ENCODE data around the gene ATAD3C. TPM values are rescaled to one million over a fixed set of nuclear protein-coding genes. Genes with fewer than 3 reads are reported as not detected.
"Not testable (repeated sequence)": the region's sequence is repeated elsewhere in the genome, so short reads cannot be mapped to it uniquely, and the experiment has no call there.

Gene ATAD3C
- total RNA-seq, 2 donors from 2014 or later = 0.14 to 0.83 TPM

DNA sequence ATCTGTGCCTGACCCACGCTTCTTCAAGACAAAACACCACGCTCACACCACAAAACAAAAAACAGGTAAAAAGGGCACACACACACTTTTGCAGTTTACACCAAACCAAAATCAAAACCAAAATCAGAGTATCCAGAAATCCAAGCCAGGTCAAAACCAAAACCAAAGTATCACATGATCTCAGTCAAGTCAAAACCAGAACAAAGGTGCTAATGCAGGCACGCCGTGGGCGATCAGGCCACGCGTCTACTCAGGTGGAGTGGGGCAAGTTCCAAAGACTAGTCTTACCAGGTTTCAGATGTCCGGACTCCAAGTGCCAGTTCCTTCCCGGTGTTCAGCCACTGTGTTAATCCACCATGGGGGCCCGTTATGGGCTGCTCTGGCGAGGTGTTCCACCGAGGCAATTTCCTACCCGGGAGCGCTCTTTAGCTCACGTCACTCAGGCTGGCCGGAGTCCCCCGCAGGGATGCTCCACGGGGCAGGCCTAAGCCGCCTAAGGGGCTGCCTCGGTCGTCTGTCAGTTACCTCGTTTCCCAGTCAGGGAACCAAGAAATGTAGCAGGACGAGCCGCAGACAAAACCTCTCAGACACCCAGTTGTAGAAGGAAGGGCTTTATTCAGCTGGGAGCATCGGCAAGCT lies 31.5 kb upstream of the ATAD3C start:
- intact Hi-C loops (cut with DNase I); DNase-seq (ENCODE audit: low spot score): not testable (repeated sequence)

DNA sequence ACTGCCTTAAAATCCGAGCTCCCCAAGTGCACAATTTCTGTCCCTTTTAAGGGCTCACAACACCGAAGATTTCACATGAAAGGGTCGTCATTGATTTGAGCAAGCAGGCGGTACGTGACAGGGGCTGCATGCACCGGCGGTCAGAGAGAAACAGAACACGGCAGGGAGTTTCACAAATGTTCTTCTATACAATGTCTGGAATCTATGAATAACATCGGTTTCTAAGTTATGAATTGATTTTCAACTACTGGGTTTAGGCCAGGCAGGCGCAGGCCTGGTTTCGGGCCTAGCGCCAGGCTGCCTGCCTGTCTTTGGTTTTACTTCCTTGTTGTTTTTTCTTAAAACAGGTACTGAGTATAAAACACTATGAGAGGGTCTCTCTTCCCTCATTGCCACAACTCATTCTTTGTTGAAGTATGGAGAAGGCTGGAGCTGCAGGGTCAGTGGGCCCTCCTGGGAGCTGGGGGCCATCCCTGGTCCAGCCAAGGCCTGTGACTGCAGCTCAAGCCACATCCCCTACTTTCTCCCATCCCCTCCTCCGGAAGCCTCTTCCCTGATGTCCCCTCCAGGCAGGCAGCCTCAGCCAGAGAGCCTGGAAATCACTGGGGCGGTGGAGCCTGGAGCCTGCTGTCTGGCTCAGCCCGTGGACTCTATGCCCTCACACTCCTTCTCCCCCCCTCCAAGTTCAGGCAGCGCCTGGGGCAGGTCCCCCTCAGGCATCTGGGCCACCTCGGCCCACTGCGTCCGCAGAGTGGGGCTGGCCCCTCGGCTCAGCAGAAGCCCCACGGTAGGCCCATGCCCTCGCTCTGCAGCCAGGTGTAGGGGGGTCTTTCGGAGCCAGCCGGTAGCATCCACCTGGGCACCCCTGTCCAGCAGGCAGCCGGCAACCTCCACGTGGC lies 30.8 kb upstream of the ATAD3C start:
- no peak for DNase-seq (ENCODE audit: low spot score)
- intact Hi-C loops (cut with DNase I) = no loop called here

GRCh38 chr1:1419363-1419812 lies 30.1 kb upstream of the ATAD3C start:
- DNase-seq (ENCODE audit: low spot score) = no peak
- intact Hi-C loops (cut with DNase I) = no loop called here

DNA sequence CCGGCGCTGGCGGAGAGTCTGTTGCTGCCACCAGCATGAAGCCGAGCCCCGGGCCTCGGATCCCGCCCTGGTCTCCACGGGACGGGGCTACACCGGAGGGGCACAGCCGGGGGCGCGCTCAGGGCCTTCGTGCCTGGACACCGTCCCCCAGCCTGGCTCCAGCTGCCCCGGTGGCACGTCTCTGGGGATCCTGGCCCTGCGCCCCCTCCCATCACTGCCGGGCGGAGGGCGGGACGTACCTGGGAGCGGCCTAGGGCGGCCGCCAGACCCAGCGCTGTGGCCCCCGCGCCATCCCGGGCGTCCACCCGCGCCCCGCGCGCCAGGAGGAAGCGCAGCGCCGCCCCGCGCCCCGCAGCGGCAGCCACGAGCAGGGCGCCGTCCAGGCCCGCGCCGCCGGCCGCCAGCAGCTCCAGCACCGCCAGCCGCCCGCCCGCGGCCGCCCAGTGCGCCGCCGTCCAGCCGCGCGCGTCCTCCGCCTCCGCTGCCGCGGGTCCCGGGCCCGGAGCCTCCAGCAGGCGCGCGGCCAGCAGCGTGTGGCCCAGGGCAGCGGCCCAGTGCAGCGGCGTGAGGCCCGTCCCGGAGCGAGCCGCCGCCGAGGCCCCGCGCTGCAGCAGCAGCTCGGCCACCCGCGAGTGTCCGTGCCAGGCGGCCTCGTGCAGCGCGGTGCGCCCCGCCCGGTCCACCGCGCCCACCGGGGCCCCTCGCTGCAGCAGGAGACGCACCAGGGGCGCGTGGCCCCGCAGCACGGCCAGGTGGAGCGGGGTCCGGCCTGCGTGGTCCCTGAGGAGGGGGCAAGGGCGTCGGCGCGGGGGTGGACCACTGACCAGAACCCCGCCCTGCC lies 29.5 kb upstream of the ATAD3C start:
- DNase-seq (ENCODE audit: low spot score) = no peak
- intact Hi-C loops (cut with DNase I) = no loop called here

GRCh38 chr1:1420654-1421141 lies 28.8 kb upstream of the ATAD3C start:
- DNase-seq (ENCODE audit: low spot score) = peak; percentile 60
- intact Hi-C loops (cut with DNase I) = no loop called here

GRCh38 chr1:1421147-1421906 lies 28.2 kb upstream of the ATAD3C start, which contains the start of gene ANKRD65:
Gene ANKRD65, minus strand, starts transcription at chr1:1421276. Its CDS starts 271 bp downstream, at chr1:1421005.
- intact Hi-C loops (cut with DNase I) = no loop called here
- no peak for DNase-seq (ENCODE audit: low spot score)

DNA sequence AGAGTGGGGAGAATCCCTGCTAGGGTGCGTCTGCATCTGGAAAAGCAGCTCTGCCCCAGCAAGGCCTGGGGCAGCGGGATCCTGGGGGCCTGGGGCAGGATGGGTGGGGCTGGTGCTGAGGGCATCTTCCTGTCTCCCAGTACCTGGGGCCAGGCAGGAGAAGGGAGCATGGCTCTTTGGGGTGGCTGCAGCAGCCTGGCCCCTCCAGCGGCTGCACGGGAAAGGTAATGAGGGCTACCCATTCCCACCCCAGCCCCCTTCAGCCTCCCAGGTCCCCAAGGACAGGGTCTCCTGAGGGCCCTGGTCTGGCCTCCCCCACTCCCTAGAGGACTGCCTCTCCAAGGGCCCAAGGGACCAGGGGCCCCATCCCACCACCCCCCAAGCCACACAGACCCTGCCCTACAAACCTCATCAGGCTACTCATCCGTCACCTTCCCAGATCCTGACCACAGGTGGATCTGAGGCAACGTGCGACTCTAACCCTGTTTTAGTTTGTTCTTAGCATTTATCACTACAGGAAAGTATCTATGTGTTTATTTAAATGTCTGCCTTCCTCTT lies 27.5 kb upstream of the ATAD3C start:
- intact Hi-C loops (cut with DNase I) = no loop called here

GRCh38 chr1:1422465-1423244 lies 26.8 kb upstream of the ATAD3C start:
- no peak for DNase-seq (ENCODE audit: low spot score)
- intact Hi-C loops (cut with DNase I) = no loop called here

More for the DNA sequence above, 27.5 kb upstream of the ATAD3C start:
- no peak for DNase-seq (ENCODE audit: low spot score)

DNA sequence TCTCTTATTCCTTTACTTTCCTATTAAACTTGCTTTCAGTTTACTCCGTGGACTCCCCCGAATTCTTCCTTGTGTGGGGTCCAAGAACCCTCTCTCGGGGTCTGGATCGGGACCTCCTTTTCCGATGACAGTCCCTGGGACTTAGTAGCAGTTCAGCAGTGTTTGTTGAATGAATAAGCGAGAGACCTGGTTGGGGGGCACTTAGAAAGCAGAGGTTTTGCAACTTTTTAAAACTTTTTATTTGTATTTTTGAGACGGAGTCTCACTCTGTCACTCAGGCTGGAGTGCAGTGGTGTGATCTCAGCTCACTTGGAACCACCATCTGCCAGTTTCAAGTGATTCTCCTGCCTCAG lies 26.3 kb upstream of the ATAD3C start:
- DNase-seq (ENCODE audit: low spot score) = no peak
- intact Hi-C loops (cut with DNase I) = no loop called here

DNA sequence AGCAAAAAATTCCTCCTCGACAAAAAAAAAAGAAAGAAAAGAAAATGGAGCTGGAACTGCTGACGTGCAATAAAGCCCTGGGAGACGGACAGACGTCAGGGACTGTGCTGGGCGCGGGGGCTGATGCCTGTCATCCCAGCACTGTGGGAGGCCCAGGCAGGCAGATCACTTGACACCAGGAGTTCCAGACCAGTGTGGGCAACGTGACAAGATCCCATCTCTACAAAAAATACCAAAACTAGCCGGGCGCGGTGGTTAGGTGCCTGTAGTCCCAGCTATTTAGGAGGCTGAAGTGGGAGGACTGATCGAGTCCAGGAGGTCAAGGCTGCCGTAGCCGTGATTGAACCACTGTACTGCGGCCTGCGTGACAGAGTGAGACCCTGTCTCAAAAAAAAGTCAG lies 24.8 kb upstream of the ATAD3C start:
- no peak for DNase-seq (ENCODE audit: low spot score)

GRCh38 chr1:1425426-1425752 lies 24.1 kb upstream of the ATAD3C start:
- intact Hi-C loops (cut with DNase I) = no loop called here
- no peak for DNase-seq (ENCODE audit: low spot score)

More for the DNA sequence above, 24.8 kb upstream of the ATAD3C start:
- intact Hi-C loops (cut with DNase I) = no loop called here

DNA sequence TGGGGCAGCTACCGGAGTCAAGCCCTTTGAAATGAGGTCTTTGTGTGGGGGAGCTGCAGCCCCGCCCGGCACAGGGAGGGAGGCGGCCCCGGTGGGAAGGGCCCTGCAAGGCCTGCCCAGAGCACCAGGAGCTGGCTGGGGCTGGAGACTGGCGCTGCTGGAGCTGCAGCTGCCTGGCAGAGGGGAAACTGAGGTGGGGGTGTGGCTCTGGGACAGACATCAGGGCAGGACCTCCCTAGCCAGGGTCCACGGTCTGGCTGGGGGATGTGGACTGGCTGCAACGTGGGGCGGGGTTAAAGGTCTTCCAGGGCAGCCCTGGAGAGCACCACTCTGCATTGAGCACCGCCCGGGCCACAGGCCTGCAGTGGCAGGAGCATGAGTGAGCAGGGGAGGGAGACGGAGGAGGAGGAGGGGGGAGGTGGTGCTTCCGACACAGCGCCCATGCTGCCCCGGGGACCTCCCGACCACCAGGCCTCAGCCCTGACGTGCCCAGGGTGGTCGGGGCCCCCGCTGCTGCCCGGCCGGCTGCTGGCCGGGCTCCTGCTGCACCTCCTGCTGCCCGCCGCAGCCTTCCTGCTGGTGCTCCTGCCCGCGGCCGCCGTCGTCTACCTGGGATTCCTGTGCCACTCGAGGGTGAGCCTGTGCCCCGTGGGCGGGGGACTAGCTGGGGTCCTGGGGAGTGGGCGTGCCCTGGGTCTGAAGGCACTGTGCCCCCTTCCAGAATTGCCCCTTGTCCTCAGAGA lies 23.6 kb upstream of the ATAD3C start:
- no peak for DNase-seq (ENCODE audit: low spot score)
- intact Hi-C loops (cut with DNase I) = no loop called here

DNA sequence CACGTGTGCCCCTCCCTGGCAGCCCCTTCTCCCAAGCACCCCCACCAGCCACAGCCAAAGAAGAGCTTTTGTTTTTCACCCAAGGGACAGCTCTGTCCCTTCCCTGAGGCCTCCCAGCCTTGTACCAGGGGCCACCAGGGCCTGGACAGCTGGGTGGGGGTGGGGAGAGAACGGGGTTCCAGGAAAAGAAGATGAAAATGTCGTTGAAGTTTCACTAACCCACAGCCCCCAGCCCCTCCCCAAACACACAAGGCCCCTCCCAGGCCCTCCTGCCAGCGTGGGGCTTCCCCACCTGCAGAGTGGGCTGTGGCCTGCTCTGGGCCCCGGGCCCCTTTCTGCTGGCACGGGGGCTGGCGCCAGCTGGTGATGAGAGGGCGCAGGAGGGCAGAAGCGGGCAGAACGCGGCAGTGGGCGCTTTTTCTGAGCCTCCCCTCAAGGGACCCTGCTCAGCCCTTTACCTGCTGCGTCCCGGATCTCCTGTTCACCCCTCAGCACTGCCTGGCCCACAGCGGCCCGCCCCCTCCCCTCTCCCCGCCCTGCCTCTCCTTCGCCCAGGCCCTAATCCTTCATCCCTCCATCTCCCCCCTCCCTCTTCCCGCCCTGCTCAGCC lies 22.9 kb upstream of the ATAD3C start:
- DNase-seq (ENCODE audit: low spot score) = no peak
- intact Hi-C loops (cut with DNase I) = no loop called here

- intact Hi-C loops (cut with DNase I) = no loop called here
- peak; percentile 80 for DNase-seq (ENCODE audit: low spot score)
Observed at GRCh38 chr1:1427106-1427819, 22.2 kb upstream of the ATAD3C start.

DNA sequence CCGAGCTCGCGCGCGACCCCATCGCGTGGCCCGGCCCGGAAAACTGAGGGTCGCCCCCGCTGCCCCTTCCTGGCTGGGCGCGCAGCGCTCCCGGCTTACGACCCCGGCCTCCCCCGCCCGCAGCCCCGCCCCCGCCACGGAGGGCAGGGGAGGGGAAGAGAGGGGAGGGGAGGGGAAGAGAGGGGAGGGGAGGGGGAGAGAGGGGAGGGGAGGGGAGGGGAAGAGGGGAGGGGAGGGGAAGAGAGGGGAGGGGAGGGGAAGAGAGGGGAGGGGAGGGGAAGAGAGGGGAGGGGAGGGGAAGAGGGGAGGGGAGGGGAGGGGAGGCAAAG lies 21.7 kb upstream of the ATAD3C start:
- no peak for DNase-seq (ENCODE audit: low spot score)
- intact Hi-C loops (cut with DNase I) = no loop called here

- DNase-seq (ENCODE audit: low spot score) = no peak
- intact Hi-C loops (cut with DNase I) = no loop called here
Observed at GRCh38 chr1:1428174-1428573, 21.3 kb upstream of the ATAD3C start.

Data from posterior vena cava (tissue), 2 donors.